ENCODE data around the gene PLS1.

The PLS1 gene

GRCh38 chr3:142648950-142649349, 52.8 kb downstream of the PLS1 start:
- H3K4me3 ChIP-seq (ENCODE audit: low read length in 2 of 2): no peak overlapping the region
- H3K36me3 ChIP-seq (ENCODE audit: control insufficient read depth in 2 of 2, insufficient read depth in 2 of 2, low read length in 2 of 2): peaks cover 0 to 4% of the 10 kb centered on the region in 2 donors
- peak overlapping the region in 1 of 2 donors; percentile 51 for H3K9ac ChIP-seq (ENCODE audit: low read depth in 1 of 2, low read length in 2 of 2)
- H3K27me3 ChIP-seq (ENCODE audit: control insufficient read depth in 2 of 2, insufficient read depth in 2 of 2, low read length in 2 of 2): no peaks in the 10 kb centered on the region
- H3K27ac ChIP-seq (ENCODE audit: low read depth in 2 of 2, low read length in 2 of 2): peak overlapping the region; percentile 88 to 93
- peaks cover 13 to 48% of the 10 kb centered on the region in 2 donors for H3K4me1 ChIP-seq (ENCODE audit: control insufficient read depth in 2 of 2, insufficient read depth in 2 of 2, low read length in 2 of 2)
- no peaks in the 10 kb centered on the region for H3K9me3 ChIP-seq (ENCODE audit: control insufficient read depth in 2 of 2, low read length in 2 of 2)

GRCh38 chr3:142650001-142650693, 54.0 kb downstream of the PLS1 start:
- Histone ChIP-seq H3K27me3 (ENCODE audit: control insufficient read depth in 2 of 2, insufficient read depth in 2 of 2, low read length in 2 of 2) (no peaks in the 10 kb centered on the region), H3K4me3 (ENCODE audit: low read length in 2 of 2) (no peak overlapping the region), H3K27ac (ENCODE audit: low read depth in 2 of 2, low read length in 2 of 2) (peak overlapping the region in 1 of 2 donors; percentile 24), H3K4me1 (ENCODE audit: control insufficient read depth in 2 of 2, insufficient read depth in 2 of 2, low read length in 2 of 2) (peaks cover 12 to 45% of the 10 kb centered on the region in 2 donors), H3K9me3 (ENCODE audit: control insufficient read depth in 2 of 2, low read length in 2 of 2) (no peaks in the 10 kb centered on the region), H3K9ac (ENCODE audit: low read depth in 1 of 2, low read length in 2 of 2) (no peak overlapping the region), H3K36me3 (ENCODE audit: control insufficient read depth in 2 of 2, insufficient read depth in 2 of 2, low read length in 2 of 2) (peaks cover 0 to 4% of the 10 kb centered on the region in 2 donors)

- no peak overlapping the region for H3K27ac ChIP-seq (ENCODE audit: low read depth in 2 of 2, low read length in 2 of 2)
- H3K9ac ChIP-seq (ENCODE audit: low read depth in 1 of 2, low read length in 2 of 2): no peak overlapping the region
- no peaks in the 10 kb centered on the region for H3K9me3 ChIP-seq (ENCODE audit: control insufficient read depth in 2 of 2, low read length in 2 of 2)
- no peak overlapping the region for H3K4me3 ChIP-seq (ENCODE audit: low read length in 2 of 2)
- H3K4me1 ChIP-seq (ENCODE audit: control insufficient read depth in 2 of 2, insufficient read depth in 2 of 2, low read length in 2 of 2): peaks cover 11 to 30% of the 10 kb centered on the region in 2 donors
- no peaks in the 10 kb centered on the region for H3K36me3 ChIP-seq (ENCODE audit: control insufficient read depth in 2 of 2, insufficient read depth in 2 of 2, low read length in 2 of 2)
- H3K27me3 ChIP-seq (ENCODE audit: control insufficient read depth in 2 of 2, insufficient read depth in 2 of 2, low read length in 2 of 2): no peaks in the 10 kb centered on the region
Observed at GRCh38 chr3:142651711-142652110, 55.5 kb downstream of the PLS1 start.

- Histone ChIP-seq H3K9me3 (ENCODE audit: control insufficient read depth in 2 of 2, low read length in 2 of 2) (no peaks in the 10 kb centered on the region), H3K9ac (ENCODE audit: low read depth in 1 of 2, low read length in 2 of 2) (no peak overlapping the region), H3K36me3 (ENCODE audit: control insufficient read depth in 2 of 2, insufficient read depth in 2 of 2, low read length in 2 of 2) (no peaks in the 10 kb centered on the region), H3K4me3 (ENCODE audit: low read length in 2 of 2) (no peak overlapping the region), H3K4me1 (ENCODE audit: control insufficient read depth in 2 of 2, insufficient read depth in 2 of 2, low read length in 2 of 2) (peaks cover 15 to 32% of the 10 kb centered on the region in 2 donors), H3K27ac (ENCODE audit: low read depth in 2 of 2, low read length in 2 of 2) (no peak overlapping the region), H3K27me3 (ENCODE audit: control insufficient read depth in 2 of 2, insufficient read depth in 2 of 2, low read length in 2 of 2) (no peaks in the 10 kb centered on the region)
Observed at GRCh38 chr3:142652826-142653292, 56.7 kb downstream of the PLS1 start.

- H3K9ac ChIP-seq (ENCODE audit: low read depth in 1 of 2, low read length in 2 of 2): no peak overlapping the region
- peaks cover 9 to 12% of the 10 kb centered on the region in 2 donors for H3K4me1 ChIP-seq (ENCODE audit: control insufficient read depth in 2 of 2, insufficient read depth in 2 of 2, low read length in 2 of 2)
Observed at GRCh38 chr3:142656575-142656974, 60.4 kb downstream of the PLS1 start.

GRCh38 chr3:142657033-142657432, 60.8 kb downstream of the PLS1 start:
- Histone ChIP-seq H3K9ac (ENCODE audit: low read depth in 1 of 2, low read length in 2 of 2) (no peak overlapping the region), H3K27me3 (ENCODE audit: control insufficient read depth in 2 of 2, insufficient read depth in 2 of 2, low read length in 2 of 2) (no peaks in the 10 kb centered on the region), H3K27ac (ENCODE audit: low read depth in 2 of 2, low read length in 2 of 2) (peak overlapping the region in 1 of 2 donors; percentile 25), H3K36me3 (ENCODE audit: control insufficient read depth in 2 of 2, insufficient read depth in 2 of 2, low read length in 2 of 2) (no peaks in the 10 kb centered on the region), H3K9me3 (ENCODE audit: control insufficient read depth in 2 of 2, low read length in 2 of 2) (no peaks in the 10 kb centered on the region), H3K4me3 (ENCODE audit: low read length in 2 of 2) (peak overlapping the region in 1 of 2 donors; percentile 2), H3K4me1 (ENCODE audit: control insufficient read depth in 2 of 2, insufficient read depth in 2 of 2, low read length in 2 of 2) (peaks cover 9 to 12% of the 10 kb centered on the region in 2 donors)

More at GRCh38 chr3:142656575-142656974, 60.4 kb downstream of the PLS1 start:
- Histone ChIP-seq H3K27ac (ENCODE audit: low read depth in 2 of 2, low read length in 2 of 2) (peak overlapping the region in 1 of 2 donors; percentile 25), H3K4me3 (ENCODE audit: low read length in 2 of 2) (no peak overlapping the region), H3K9me3 (ENCODE audit: control insufficient read depth in 2 of 2, low read length in 2 of 2) (no peaks in the 10 kb centered on the region), H3K27me3 (ENCODE audit: control insufficient read depth in 2 of 2, insufficient read depth in 2 of 2, low read length in 2 of 2) (no peaks in the 10 kb centered on the region), H3K36me3 (ENCODE audit: control insufficient read depth in 2 of 2, insufficient read depth in 2 of 2, low read length in 2 of 2) (no peaks in the 10 kb centered on the region)

GRCh38 chr3:142660383-142660782, 64.2 kb downstream of the PLS1 start:
- Histone ChIP-seq H3K36me3 (ENCODE audit: control insufficient read depth in 2 of 2, insufficient read depth in 2 of 2, low read length in 2 of 2) (no peaks in the 10 kb centered on the region), H3K4me3 (ENCODE audit: low read length in 2 of 2) (no peak overlapping the region), H3K9me3 (ENCODE audit: control insufficient read depth in 2 of 2, low read length in 2 of 2) (no peaks in the 10 kb centered on the region), H3K4me1 (ENCODE audit: control insufficient read depth in 2 of 2, insufficient read depth in 2 of 2, low read length in 2 of 2) (peaks cover 13 to 31% of the 10 kb centered on the region in 2 donors), H3K27ac (ENCODE audit: low read depth in 2 of 2, low read length in 2 of 2) (peak overlapping the region in 1 of 2 donors; percentile 0), H3K9ac (ENCODE audit: low read depth in 1 of 2, low read length in 2 of 2) (no peak overlapping the region), H3K27me3 (ENCODE audit: control insufficient read depth in 2 of 2, insufficient read depth in 2 of 2, low read length in 2 of 2) (no peaks in the 10 kb centered on the region)

- Histone ChIP-seq H3K9ac (ENCODE audit: low read depth in 1 of 2, low read length in 2 of 2) (no peak overlapping the region), H3K27ac (ENCODE audit: low read depth in 2 of 2, low read length in 2 of 2) (no peak overlapping the region), H3K36me3 (ENCODE audit: control insufficient read depth in 2 of 2, insufficient read depth in 2 of 2, low read length in 2 of 2) (no peaks in the 10 kb centered on the region), H3K27me3 (ENCODE audit: control insufficient read depth in 2 of 2, insufficient read depth in 2 of 2, low read length in 2 of 2) (no peaks in the 10 kb centered on the region), H3K4me1 (ENCODE audit: control insufficient read depth in 2 of 2, insufficient read depth in 2 of 2, low read length in 2 of 2) (peaks cover 13 to 34% of the 10 kb centered on the region in 2 donors), H3K9me3 (ENCODE audit: control insufficient read depth in 2 of 2, low read length in 2 of 2) (no peaks in the 10 kb centered on the region), H3K4me3 (ENCODE audit: low read length in 2 of 2) (no peak overlapping the region)
Observed at GRCh38 chr3:142660893-142661292, 64.7 kb downstream of the PLS1 start.

GRCh38 chr3:142663865-142664264, 67.7 kb downstream of the PLS1 start:
- peaks cover 4 to 23% of the 10 kb centered on the region in 2 donors for H3K4me1 ChIP-seq (ENCODE audit: control insufficient read depth in 2 of 2, insufficient read depth in 2 of 2, low read length in 2 of 2)
- peak overlapping the region in 1 of 2 donors; percentile 66 for H3K9ac ChIP-seq (ENCODE audit: low read depth in 1 of 2, low read length in 2 of 2)
- peak overlapping the region; percentile 76 to 86 for H3K27ac ChIP-seq (ENCODE audit: low read depth in 2 of 2, low read length in 2 of 2)
- no peaks in the 10 kb centered on the region for H3K27me3 ChIP-seq (ENCODE audit: control insufficient read depth in 2 of 2, insufficient read depth in 2 of 2, low read length in 2 of 2)
- H3K9me3 ChIP-seq (ENCODE audit: control insufficient read depth in 2 of 2, low read length in 2 of 2): no peaks in the 10 kb centered on the region
- peak overlapping the region; percentile 13 to 17 for H3K4me3 ChIP-seq (ENCODE audit: low read length in 2 of 2)
- peaks cover 3 to 4% of the 10 kb centered on the region in 2 donors for H3K36me3 ChIP-seq (ENCODE audit: control insufficient read depth in 2 of 2, insufficient read depth in 2 of 2, low read length in 2 of 2)

GRCh38 chr3:142664311-142664710, 68.1 kb downstream of the PLS1 start:
- peak overlapping the region; percentile 76 to 86 for H3K27ac ChIP-seq (ENCODE audit: low read depth in 2 of 2, low read length in 2 of 2)
- H3K4me3 ChIP-seq (ENCODE audit: low read length in 2 of 2): peak overlapping the region; percentile 13 to 17
- peak overlapping the region in 1 of 2 donors; percentile 66 for H3K9ac ChIP-seq (ENCODE audit: low read depth in 1 of 2, low read length in 2 of 2)
- H3K4me1 ChIP-seq (ENCODE audit: control insufficient read depth in 2 of 2, insufficient read depth in 2 of 2, low read length in 2 of 2): peaks cover 4 to 23% of the 10 kb centered on the region in 2 donors
- no peaks in the 10 kb centered on the region for H3K27me3 ChIP-seq (ENCODE audit: control insufficient read depth in 2 of 2, insufficient read depth in 2 of 2, low read length in 2 of 2)
- H3K36me3 ChIP-seq (ENCODE audit: control insufficient read depth in 2 of 2, insufficient read depth in 2 of 2, low read length in 2 of 2): peaks cover 3 to 4% of the 10 kb centered on the region in 2 donors
- no peaks in the 10 kb centered on the region for H3K9me3 ChIP-seq (ENCODE audit: control insufficient read depth in 2 of 2, low read length in 2 of 2)
